Thoracic aorta (tissue), 2 donors: ENCODE results near the gene ATP6V0E1. TPM values are rescaled to one million over a fixed set of nuclear protein-coding genes. Genes with fewer than 3 reads are reported as not detected.
"Not testable (repeated sequence)": the region's sequence is repeated elsewhere in the genome, so short reads cannot be mapped to it uniquely, and the experiment has no call there.

ENCODE experiments used
- ATAC-seq: fragments of 150-250 bp; one replicate; pipeline ENCODE4 v1.8.0; 2017; ENCODE audit warnings: low read depth; ENCODE audit not compliant: insufficient number of reproducible peaks, low FRiP score
- DNase-seq: peaks from one replicate; pipeline ENCODE4 v3.0.0-alpha.2; 2020; ENCODE audit warnings: low spot score
- H3K27ac ChIP-seq, 2 donors: fragments of 200-600 bp; sonication (generic); 1 replicate in 1 of 2; 2 replicates in 1 of 2; pipeline ENCODE4 v1.5.1; 2016; ENCODE audit warnings: mild to moderate bottlenecking in 2 of 2, moderate library complexity in 2 of 2
- H3K27me3 ChIP-seq: fragments of 200-600 bp; sonication (generic); replicated peaks from 2 replicates; pipeline ENCODE4 v1.6.0; 2016; ENCODE audit warnings: mild to moderate bottlenecking; ENCODE audit not compliant: insufficient read depth
- H3K36me3 ChIP-seq: fragments of 200-600 bp; sonication (generic); one replicate; pipeline ENCODE4 v1.5.1; 2016
- H3K4me1 ChIP-seq, 2 donors: fragments of 200-600 bp; sonication (generic); 1 replicate in 1 of 2; 2 replicates in 1 of 2; pipeline versions ENCODE4 v1.5.1 to v1.6.0; 2016; ENCODE audit warnings: low read depth in 2 of 2, mild to moderate bottlenecking in 1 of 2; ENCODE audit not compliant: control insufficient read depth in 1 of 2
- H3K4me3 ChIP-seq: fragments of 200-600 bp; sonication (generic); 2 replicates; pipeline ENCODE4 v1.5.1; 2016; ENCODE audit warnings: mild to moderate bottlenecking
- H3K9me3 ChIP-seq: fragments of 200-600 bp; sonication (generic); 2 replicates; pipeline ENCODE4 v1.5.1; 2016
- total RNA-seq, 2 donors: library from RNA; depleted of rRNA; stranded (reverse); fragments of >200 nt; gene quantifications; one replicate each; pipeline versions ENCODE4 v1.1.0 to v1.2.3, GENCODE V29; 2016
- TF ChIP-seq, protein P1 (sequence below): fragments of 200-600 bp; sonication (generic); IDR thresholded peaks from one replicate; pipeline ENCODE4 v1.5.1; 2019; ENCODE audit warnings: antibody characterized with exemption

The ATP6V0E1 gene
- total RNA-seq, 2 donors from 2014 or later = 117 to 123 TPM

DNA sequence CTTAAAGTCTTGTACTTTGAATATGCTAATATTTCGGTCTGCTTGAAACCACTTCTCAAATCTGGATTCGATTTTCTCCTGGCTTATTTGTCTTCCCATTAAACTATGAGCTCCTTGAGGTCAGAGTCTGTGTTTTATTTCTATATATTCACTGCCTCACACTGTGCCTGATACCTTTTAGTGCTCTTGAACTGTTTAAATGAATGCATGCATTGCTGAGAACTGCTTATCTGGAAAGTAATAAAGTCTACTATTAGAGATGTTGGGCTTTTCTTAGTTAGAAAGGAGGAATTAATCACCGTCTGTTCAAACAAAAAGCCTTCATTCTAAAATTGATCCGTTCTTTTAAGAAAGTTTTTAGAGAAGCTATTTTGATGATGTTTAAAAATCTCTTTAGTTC, 78.6 kb downstream of the ATP6V0E1 start:
- ATAC-seq = no peak

DNA sequence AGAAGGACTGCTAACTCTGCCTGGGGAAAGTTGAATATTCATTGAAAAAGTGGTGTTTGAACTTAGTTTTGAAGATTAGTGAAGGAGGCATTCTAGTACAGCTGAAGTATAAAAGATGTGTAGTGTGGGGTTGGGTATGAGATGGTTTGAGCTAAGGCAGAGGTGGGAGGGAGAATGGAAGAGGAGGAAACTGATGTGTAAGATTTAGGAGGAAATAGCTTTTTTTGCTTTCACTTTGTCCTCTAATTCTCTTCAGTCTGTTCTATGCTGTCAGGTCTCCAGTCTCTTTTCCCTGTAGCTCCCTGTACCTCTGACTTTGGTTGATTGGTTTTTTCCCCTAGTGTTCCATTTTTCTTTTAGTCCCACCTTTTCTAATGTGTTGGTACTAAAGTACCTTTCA, 81.6 kb downstream of the ATP6V0E1 start:
- H3K4me3 ChIP-seq = no peak overlapping the region
- H3K36me3 ChIP-seq = no peaks in the 10 kb centered on the region
- H3K9me3 ChIP-seq = no peaks in the 10 kb centered on the region
- peaks cover 3 to 54% of the 10 kb centered on the region in 2 donors for H3K4me1 ChIP-seq
- H3K27ac ChIP-seq = no peak overlapping the region
- no peak for DNase-seq
- no peak for ATAC-seq
- TF ChIP-seq, protein P1, sequence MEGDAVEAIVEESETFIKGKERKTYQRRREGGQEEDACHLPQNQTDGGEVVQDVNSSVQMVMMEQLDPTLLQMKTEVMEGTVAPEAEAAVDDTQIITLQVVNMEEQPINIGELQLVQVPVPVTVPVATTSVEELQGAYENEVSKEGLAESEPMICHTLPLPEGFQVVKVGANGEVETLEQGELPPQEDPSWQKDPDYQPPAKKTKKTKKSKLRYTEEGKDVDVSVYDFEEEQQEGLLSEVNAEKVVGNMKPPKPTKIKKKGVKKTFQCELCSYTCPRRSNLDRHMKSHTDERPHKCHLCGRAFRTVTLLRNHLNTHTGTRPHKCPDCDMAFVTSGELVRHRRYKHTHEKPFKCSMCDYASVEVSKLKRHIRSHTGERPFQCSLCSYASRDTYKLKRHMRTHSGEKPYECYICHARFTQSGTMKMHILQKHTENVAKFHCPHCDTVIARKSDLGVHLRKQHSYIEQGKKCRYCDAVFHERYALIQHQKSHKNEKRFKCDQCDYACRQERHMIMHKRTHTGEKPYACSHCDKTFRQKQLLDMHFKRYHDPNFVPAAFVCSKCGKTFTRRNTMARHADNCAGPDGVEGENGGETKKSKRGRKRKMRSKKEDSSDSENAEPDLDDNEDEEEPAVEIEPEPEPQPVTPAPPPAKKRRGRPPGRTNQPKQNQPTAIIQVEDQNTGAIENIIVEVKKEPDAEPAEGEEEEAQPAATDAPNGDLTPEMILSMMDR = no peak
- H3K27me3 ChIP-seq = no peaks in the 10 kb centered on the region

More for the DNA sequence above, 78.6 kb downstream of the ATP6V0E1 start:
- TF ChIP-seq, protein P1 = no peak
- Histone ChIP-seq H3K4me3 (no peak overlapping the region), H3K9me3 (no peaks in the 10 kb centered on the region), H3K4me1 (peaks cover 18 to 58% of the 10 kb centered on the region in 2 donors), H3K36me3 (no peaks in the 10 kb centered on the region), H3K27ac (no peak overlapping the region), H3K27me3 (no peaks in the 10 kb centered on the region)
- DNase-seq = no peak

DNA sequence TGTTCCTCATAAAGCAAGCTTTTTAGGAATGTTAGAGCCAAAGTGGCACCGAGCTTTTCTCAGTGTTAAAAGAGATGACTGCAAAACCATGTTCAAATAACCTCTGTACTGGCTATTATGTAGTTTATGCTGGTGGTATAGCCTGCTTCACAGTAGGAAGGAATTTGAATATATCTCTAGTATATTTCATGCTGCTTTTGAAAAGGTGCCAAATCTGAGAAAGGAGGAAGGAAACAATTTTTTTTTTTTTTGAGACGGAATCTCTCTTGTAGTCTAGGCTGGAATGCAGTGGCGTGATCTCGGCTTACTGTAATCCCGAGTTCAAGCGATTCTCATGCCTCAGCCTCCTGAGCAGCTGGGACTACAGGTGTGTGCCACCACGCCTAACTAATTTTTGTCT, 86.1 kb downstream of the ATP6V0E1 start:
- Histone ChIP-seq H3K36me3 (no peaks in the 10 kb centered on the region), H3K4me3 (no peak overlapping the region), H3K4me1 (peaks cover 3 to 39% of the 10 kb centered on the region in 2 donors), H3K27ac (no peak overlapping the region), H3K9me3 (no peaks in the 10 kb centered on the region), H3K27me3 (no peaks in the 10 kb centered on the region)
- no peak for ATAC-seq
- TF ChIP-seq, protein P1 = no peak
- DNase-seq = no peak

DNA sequence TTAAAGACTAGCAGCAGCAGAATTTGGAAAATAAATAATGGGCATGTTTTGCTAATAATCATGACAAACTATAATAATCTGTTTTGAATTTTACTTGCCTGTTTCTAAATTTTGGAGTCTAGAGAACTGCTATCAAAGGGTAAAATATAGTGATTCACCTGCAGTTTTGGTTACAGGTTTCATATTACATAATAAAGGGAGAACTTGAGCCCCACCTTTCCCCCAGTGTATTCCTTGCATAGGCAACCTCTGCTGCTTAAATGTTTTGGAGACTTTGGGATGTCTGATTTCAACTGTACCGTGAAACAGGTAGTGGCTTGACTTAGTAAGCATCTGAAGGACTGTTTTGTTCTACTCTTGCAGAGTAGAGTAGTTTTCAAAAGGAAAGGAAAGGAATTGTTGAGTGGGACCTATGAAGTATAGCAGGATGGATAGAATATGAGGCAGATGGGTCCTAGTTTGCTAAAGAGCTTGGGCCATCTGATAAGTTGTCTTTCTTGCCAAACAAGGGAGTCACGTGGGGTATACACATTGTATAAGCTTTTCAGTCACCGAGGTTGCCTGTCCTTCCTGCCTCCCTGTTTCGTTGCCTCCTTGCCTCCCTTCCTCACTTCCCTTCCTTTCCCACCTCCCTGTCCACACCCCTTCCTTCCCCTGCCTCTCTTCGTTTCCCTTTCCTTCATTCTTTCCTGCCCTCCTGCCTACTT, 91.7 kb downstream of the ATP6V0E1 start:
- Histone ChIP-seq H3K27ac (no peak overlapping the region), H3K4me3 (no peak overlapping the region), H3K27me3 (no peaks in the 10 kb centered on the region), H3K36me3 (no peaks in the 10 kb centered on the region), H3K4me1 (peaks cover 5 to 44% of the 10 kb centered on the region in 2 donors), H3K9me3 (no peaks in the 10 kb centered on the region)
- DNase-seq (no peak), ATAC-seq (no peak)
- TF ChIP-seq, protein P1 = no peak

DNA sequence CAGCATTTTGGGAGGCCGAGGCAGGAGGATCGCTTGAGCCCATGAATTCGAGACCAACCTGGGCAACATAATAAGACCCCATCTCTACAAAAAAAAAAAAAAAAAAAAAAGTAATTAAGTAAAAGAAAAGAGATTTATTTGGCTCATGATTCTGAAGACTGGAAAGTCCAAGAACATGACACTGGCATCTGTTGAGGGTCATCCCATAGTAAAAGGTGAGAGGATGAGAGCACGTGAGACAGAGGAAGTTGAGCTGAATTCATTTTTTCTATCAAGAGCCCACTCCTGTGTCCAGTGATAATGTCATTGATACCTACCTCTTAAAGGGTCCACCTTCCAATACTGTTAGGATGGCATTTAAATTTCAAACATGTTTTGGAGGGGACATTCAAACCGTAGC, 92.4 kb downstream of the ATP6V0E1 start:
- H3K4me3 ChIP-seq = no peak overlapping the region
- ATAC-seq (no peak), DNase-seq (no peak)
- H3K36me3 ChIP-seq = no peaks in the 10 kb centered on the region
- H3K27ac ChIP-seq = no peak overlapping the region
- H3K9me3 ChIP-seq = no peaks in the 10 kb centered on the region
- peaks cover 5 to 39% of the 10 kb centered on the region in 2 donors for H3K4me1 ChIP-seq
- TF ChIP-seq, protein P1 = no peak
- no peaks in the 10 kb centered on the region for H3K27me3 ChIP-seq

DNA sequence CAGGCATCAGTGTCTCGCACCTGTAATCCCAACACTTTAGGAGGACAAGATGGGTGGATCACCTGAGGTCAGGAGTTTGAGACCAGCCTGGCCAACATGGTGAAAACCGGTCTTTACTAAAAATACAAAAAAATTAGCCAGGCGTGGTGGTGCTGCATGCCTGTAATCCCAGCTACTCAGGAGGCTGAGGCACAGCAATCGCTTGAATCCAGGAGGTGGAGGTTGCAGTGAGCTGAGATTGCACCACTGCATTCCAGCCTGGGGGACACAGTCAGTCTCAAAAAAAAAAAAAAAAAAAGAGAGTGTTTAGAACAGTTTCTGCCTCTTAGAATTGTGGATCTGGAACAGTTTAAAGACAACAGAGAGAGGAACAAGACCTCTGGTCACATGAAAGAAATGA, 92.9 kb downstream of the ATP6V0E1 start:
- H3K9me3 ChIP-seq, ATAC-seq, H3K27me3 ChIP-seq, H3K27ac ChIP-seq, H3K4me3 ChIP-seq, H3K36me3 ChIP-seq, DNase-seq: not testable (repeated sequence)
- H3K4me1 ChIP-seq = peaks cover 5 to 39% of the 10 kb centered on the region in 2 donors
